MG63 (cell line): Measurements from ENCODE around the gene KLHL29. TPM values are rescaled to one million over a fixed set of nuclear protein-coding genes. Genes with fewer than 3 reads are reported as not detected.
A peak's percentile ranks its signal among the peaks of the same experiment; 100 is the strongest.

Source experiments
- DNase-seq: peaks from one replicate; pipeline ENCODE4 v3.0.0-alpha.2; 2020
- H3K27me3 ChIP-seq: fragments of 250-450 bp; sonication (Bioruptor Pico); 2 replicates; pipeline ENCODE4 v1.5.1; 2020; ENCODE audit warnings: mild to moderate bottlenecking, moderate library complexity
- H3K36me3 ChIP-seq: fragments of 250-450 bp; sonication (Bioruptor Pico); 2 replicates; pipeline ENCODE4 v1.5.1; 2020; ENCODE audit warnings: mild to moderate bottlenecking, moderate library complexity
- H3K4me3 ChIP-seq: fragments of 250-450 bp; sonication (Bioruptor Pico); 2 replicates; pipeline ENCODE4 v1.5.1; 2020; ENCODE audit warnings: mild to moderate bottlenecking, moderate library complexity
- H3K9me3 ChIP-seq: fragments of 250-450 bp; sonication (Bioruptor Pico); 2 replicates; pipeline ENCODE4 v1.5.1; 2020; ENCODE audit warnings: mild to moderate bottlenecking, moderate library complexity
- total RNA-seq: library from RNA; depleted of rRNA; stranded (reverse); fragments of >200 nt; shearing (Covaris generic); gene quantifications from 2 replicates; pipeline ENCODE4 v1.2.3, GENCODE V29; 2014; ENCODE audit warnings: low replicate concordance

The KLHL29 gene
- total RNA-seq, 1 experiment from 2014 or later = 1.5 TPM

- no peak for DNase-seq
- Histone ChIP-seq H3K36me3 (no peaks in the 10 kb centered on the region), H3K9me3 (no peaks in the 10 kb centered on the region), H3K27me3 (no peaks in the 10 kb centered on the region), H3K4me3 (no peak overlapping the region)
Measured at GRCh38 chr2:23513245-23513871, 128.4 kb downstream of the KLHL29 start.

DNA sequence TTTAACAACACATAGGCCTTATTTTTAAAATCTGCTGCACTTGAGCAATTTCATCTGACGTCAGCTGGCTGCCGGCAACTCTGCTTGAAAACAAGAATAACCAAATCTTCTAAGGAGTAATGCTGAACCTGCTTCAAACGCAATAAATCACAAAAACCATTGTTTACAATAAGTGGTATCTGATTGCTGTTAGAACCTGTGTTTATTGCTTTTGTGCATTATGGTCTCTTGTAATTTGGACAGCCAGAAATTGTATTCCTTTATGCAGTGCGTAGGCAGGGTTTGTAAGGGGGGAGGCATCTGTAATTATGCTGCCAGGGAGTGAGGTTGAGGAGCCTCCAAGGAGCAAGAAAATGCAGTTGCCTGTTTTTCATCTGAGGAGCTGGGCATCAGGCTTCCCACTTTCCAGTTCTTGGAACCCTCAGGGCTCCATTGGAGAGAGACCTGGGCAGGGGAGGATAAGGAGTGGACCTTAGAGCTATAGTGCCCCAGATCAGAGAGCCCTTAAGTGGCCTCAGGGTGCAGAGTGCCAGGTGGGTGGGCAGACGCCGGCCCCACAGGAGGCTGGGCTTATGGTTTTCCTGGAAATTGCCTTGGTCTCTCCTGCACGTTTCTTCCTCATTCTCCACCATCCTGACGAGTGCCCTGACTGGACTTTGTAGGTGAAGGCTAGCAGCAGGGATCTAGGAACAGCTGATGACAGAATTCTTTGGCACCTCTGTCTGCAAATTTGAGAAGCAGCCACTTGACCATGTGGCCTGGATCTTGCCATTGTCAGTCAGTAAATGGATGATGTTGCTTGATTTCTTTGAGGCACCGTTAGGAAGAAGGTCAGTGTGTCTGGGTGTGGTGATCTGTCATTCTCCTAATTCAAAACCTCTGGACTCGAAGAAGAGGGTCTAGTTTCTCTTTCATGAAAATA lies 129.2 kb downstream of the KLHL29 start:
- no peak for DNase-seq

GRCh38 chr2:23516520-23517256 lies 131.7 kb downstream of the KLHL29 start:
- no peaks in the 10 kb centered on the region for H3K27me3 ChIP-seq
- no peak for DNase-seq
- H3K4me3 ChIP-seq = no peak overlapping the region
- no peaks in the 10 kb centered on the region for H3K9me3 ChIP-seq
- no peaks in the 10 kb centered on the region for H3K36me3 ChIP-seq

More for the DNA sequence above, 129.2 kb downstream of the KLHL29 start:
- Histone ChIP-seq H3K27me3 (no peaks in the 10 kb centered on the region), H3K4me3 (no peak overlapping the region), H3K36me3 (no peaks in the 10 kb centered on the region), H3K9me3 (no peaks in the 10 kb centered on the region)

- DNase-seq = no peak
- Histone ChIP-seq H3K36me3 (no peaks in the 10 kb centered on the region), H3K9me3 (no peaks in the 10 kb centered on the region), H3K4me3 (no peak overlapping the region), H3K27me3 (no peaks in the 10 kb centered on the region)
Measured at GRCh38 chr2:23518481-23519333, 133.7 kb downstream of the KLHL29 start.

GRCh38 chr2:23519334-23519651 lies 134.3 kb downstream of the KLHL29 start:
- Histone ChIP-seq H3K36me3 (no peaks in the 10 kb centered on the region), H3K4me3 (no peak overlapping the region), H3K27me3 (no peaks in the 10 kb centered on the region), H3K9me3 (no peaks in the 10 kb centered on the region)
- DNase-seq = peak; percentile 71

- Histone ChIP-seq H3K4me3 (no peak overlapping the region), H3K9me3 (no peaks in the 10 kb centered on the region), H3K27me3 (no peaks in the 10 kb centered on the region), H3K36me3 (no peaks in the 10 kb centered on the region)
- no peak for DNase-seq
Measured at GRCh38 chr2:23520256-23520655, 135.3 kb downstream of the KLHL29 start.

GRCh38 chr2:23521060-23521459 lies 136.1 kb downstream of the KLHL29 start:
- no peaks in the 10 kb centered on the region for H3K36me3 ChIP-seq
- no peaks in the 10 kb centered on the region for H3K9me3 ChIP-seq
- no peak for DNase-seq
- H3K27me3 ChIP-seq = no peaks in the 10 kb centered on the region
- H3K4me3 ChIP-seq = no peak overlapping the region

DNA sequence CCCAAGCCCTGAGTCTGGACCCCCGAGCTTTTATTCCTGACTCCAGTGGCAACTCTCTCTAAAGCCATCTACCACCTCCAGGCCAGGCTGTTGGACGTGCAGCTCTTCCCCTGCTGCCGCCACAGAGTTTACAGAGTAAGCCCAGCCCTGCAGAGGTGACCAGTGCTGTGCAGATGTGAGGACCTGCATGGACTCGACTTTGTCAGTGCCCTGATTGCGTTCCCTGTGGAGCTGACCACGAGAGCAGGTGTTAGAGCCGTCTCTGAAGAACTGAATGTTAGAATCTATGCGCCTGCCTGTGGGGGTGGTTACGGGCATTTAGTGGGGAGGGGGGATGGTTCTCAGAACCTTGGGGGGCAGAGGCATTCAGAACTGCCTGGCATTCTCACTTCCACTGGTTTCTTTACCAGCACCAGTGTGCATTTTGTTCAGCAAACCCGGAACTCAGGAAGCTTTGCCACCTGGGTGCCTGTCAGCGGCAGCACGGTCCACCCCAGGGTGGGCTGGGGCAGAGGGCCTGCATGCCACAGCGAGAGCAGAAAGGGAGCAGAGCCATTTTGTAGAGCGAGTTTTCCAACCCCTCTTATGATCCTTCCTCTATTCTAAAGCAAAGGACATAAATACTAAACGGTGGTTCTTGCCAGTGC lies 137.9 kb downstream of the KLHL29 start:
- DNase-seq = no peak
- H3K9me3 ChIP-seq = no peaks in the 10 kb centered on the region
- no peaks in the 10 kb centered on the region for H3K36me3 ChIP-seq
- H3K4me3 ChIP-seq = no peak overlapping the region
- H3K27me3 ChIP-seq = no peaks in the 10 kb centered on the region

- Histone ChIP-seq H3K36me3 (no peaks in the 10 kb centered on the region), H3K27me3 (no peaks in the 10 kb centered on the region), H3K9me3 (no peaks in the 10 kb centered on the region), H3K4me3 (peak overlapping the region; percentile 16)
- peak; percentile 64 for DNase-seq
Measured at GRCh38 chr2:23523373-23524260, 138.6 kb downstream of the KLHL29 start.

DNA sequence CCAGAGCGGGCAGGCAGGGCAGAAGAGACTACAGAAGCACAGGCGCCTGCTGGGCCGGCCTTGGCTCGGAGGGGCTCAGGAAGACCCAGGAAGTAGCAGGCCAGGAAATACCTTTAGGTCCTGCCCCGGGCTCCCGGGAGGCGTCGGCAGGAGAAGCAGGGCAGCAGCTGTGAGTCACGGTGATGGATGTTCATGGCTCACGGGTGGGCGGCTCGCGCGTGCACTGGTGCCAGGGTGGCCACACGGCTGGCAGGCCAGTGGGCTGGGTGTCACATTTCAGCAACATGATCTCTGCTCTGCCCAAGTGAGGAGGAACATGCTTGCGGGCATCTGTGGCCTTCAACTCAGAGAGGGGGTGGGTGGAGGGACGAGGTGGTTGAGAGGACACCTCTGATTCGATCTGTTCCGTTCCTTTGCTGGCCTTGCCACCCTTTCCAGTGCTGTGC lies 139.3 kb downstream of the KLHL29 start:
- H3K36me3 ChIP-seq = no peaks in the 10 kb centered on the region
- H3K9me3 ChIP-seq = no peaks in the 10 kb centered on the region
- DNase-seq = peak; percentile 92
- H3K27me3 ChIP-seq = no peaks in the 10 kb centered on the region
- H3K4me3 ChIP-seq = peak overlapping the region; percentile 16

DNA sequence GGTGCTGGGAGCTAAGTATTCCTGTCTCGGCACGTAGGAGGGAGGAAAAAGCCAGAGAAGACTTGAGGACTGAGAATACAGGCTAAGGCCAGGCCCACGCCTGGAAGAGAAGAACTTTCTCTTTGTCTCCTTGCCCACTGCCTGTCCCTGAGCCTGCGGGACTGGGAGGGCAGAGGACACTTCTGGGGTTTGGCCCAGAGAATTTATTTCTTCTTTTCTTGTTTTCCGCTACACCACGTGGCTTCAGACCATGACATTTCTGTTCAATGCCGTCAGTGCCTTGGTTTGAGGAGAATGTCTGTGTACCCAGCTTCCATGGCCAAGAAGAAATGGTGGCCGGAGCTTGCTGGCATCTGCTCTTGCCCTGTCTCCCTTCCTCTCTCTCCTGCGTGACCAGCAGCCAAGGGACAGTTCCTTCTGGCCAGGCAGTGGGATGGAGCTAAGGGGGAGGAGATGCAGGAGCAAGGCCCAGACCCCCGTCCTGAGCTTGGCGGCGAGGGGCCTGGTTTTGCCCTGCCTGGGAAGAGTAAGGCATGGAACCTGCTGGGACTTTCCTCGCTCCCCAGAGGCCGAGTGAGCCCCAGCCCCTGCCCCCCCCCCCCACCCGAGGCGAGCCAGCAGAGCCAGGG lies 140.3 kb downstream of the KLHL29 start:
- H3K36me3 ChIP-seq = no peaks in the 10 kb centered on the region
- no peaks in the 10 kb centered on the region for H3K27me3 ChIP-seq
- no peak overlapping the region for H3K4me3 ChIP-seq
- no peak for DNase-seq
- no peaks in the 10 kb centered on the region for H3K9me3 ChIP-seq

GRCh38 chr2:23526114-23526513 lies 141.1 kb downstream of the KLHL29 start:
- DNase-seq = no peak
- H3K27me3 ChIP-seq = no peaks in the 10 kb centered on the region
- H3K36me3 ChIP-seq = no peaks in the 10 kb centered on the region
- H3K4me3 ChIP-seq = no peak overlapping the region
- H3K9me3 ChIP-seq = no peaks in the 10 kb centered on the region

DNA sequence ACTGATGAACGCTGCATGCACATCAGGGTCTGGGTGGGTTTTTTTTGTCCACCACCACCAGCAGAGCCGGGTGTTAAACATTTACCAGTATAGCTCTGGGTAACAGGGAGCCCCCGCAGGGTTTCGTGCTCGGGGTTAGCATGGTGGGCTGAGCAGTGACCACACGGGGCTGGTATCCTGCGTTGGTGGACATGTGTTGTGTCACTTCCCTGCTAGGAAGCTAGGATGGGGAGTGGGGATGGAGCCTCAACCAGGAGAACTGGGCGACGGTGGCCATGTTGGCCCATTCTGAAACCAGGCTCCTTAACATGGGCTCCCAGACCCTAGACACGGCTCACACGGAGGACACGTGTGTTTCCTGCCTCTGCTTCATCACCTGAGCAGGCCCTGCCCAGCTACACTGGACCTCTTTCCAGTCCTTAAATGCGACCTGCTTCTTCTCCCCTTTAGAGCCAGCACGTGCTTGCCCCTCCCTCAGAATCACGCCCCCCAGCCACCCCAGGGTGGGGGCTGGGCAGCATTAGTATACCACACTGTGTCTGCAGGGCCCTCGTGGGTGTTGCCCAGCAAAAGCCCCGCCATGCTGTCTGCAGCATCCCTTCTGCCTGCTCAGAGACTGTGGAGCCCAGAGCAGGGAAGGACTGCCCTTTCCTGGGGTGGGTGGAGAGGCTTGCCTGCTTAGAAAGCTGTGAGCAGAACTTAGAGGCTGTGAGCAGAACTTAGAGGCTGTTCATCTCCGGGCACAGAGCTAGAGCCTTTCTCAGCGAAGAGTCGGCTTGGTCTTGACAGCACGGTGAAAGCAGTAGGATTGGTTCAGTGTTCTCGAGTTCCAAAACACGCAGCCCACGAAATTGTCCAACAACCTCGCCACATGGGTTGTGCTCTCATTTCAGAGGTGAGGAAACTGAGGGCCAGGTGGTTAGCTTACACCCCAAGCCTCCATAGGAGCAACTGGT lies 142.1 kb downstream of the KLHL29 start:
- Histone ChIP-seq H3K9me3 (no peaks in the 10 kb centered on the region), H3K36me3 (no peaks in the 10 kb centered on the region), H3K4me3 (no peak overlapping the region), H3K27me3 (no peaks in the 10 kb centered on the region)
- DNase-seq = no peak

- Histone ChIP-seq H3K9me3 (no peaks in the 10 kb centered on the region), H3K36me3 (no peaks in the 10 kb centered on the region), H3K4me3 (no peak overlapping the region), H3K27me3 (no peaks in the 10 kb centered on the region)
- DNase-seq = no peak
Measured at GRCh38 chr2:23528171-23528570, 143.2 kb downstream of the KLHL29 start.
